Thoracic aorta (tissue), 2 donors: ENCODE results near the gene CDX1. TPM values are rescaled to one million over a fixed set of nuclear protein-coding genes. Genes with fewer than 3 reads are reported as not detected.

Source experiments
- ATAC-seq: fragments of 150-250 bp; one replicate; pipeline ENCODE4 v1.8.0; 2017; ENCODE audit warnings: low read depth; ENCODE audit not compliant: insufficient number of reproducible peaks, low FRiP score
- DNase-seq: peaks from one replicate; pipeline ENCODE4 v3.0.0-alpha.2; 2020; ENCODE audit warnings: low spot score
- H3K27ac ChIP-seq, 2 donors: fragments of 200-600 bp; sonication (generic); 1 replicate in 1 of 2; 2 replicates in 1 of 2; pipeline ENCODE4 v1.5.1; 2016; ENCODE audit warnings: mild to moderate bottlenecking in 2 of 2, moderate library complexity in 2 of 2
- H3K27me3 ChIP-seq: fragments of 200-600 bp; sonication (generic); replicated peaks from 2 replicates; pipeline ENCODE4 v1.6.0; 2016; ENCODE audit warnings: mild to moderate bottlenecking; ENCODE audit not compliant: insufficient read depth
- H3K36me3 ChIP-seq: fragments of 200-600 bp; sonication (generic); one replicate; pipeline ENCODE4 v1.5.1; 2016
- H3K4me1 ChIP-seq, 2 donors: fragments of 200-600 bp; sonication (generic); 1 replicate in 1 of 2; 2 replicates in 1 of 2; pipeline versions ENCODE4 v1.5.1 to v1.6.0; 2016; ENCODE audit warnings: low read depth in 2 of 2, mild to moderate bottlenecking in 1 of 2; ENCODE audit not compliant: control insufficient read depth in 1 of 2
- H3K4me3 ChIP-seq: fragments of 200-600 bp; sonication (generic); 2 replicates; pipeline ENCODE4 v1.5.1; 2016; ENCODE audit warnings: mild to moderate bottlenecking
- H3K9me3 ChIP-seq: fragments of 200-600 bp; sonication (generic); 2 replicates; pipeline ENCODE4 v1.5.1; 2016
- total RNA-seq, 2 donors: library from RNA; depleted of rRNA; stranded (reverse); fragments of >200 nt; gene quantifications; one replicate each; pipeline versions ENCODE4 v1.1.0 to v1.2.3, GENCODE V29; 2016
- TF ChIP-seq, protein P1 (sequence below): fragments of 200-600 bp; sonication (generic); IDR thresholded peaks from one replicate; pipeline ENCODE4 v1.5.1; 2019; ENCODE audit warnings: antibody characterized with exemption

The CDX1 gene
- total RNA-seq, 2 donors from 2014 or later: not detected

- no peak for DNase-seq
- no peaks in the 10 kb centered on the region for H3K9me3 ChIP-seq
- no peak overlapping the region for H3K27ac ChIP-seq
- ATAC-seq: no peak
- no peaks in the 10 kb centered on the region for H3K27me3 ChIP-seq
- no peaks in the 10 kb centered on the region for H3K36me3 ChIP-seq
- no peak overlapping the region for H3K4me3 ChIP-seq
- TF ChIP-seq, protein P1, sequence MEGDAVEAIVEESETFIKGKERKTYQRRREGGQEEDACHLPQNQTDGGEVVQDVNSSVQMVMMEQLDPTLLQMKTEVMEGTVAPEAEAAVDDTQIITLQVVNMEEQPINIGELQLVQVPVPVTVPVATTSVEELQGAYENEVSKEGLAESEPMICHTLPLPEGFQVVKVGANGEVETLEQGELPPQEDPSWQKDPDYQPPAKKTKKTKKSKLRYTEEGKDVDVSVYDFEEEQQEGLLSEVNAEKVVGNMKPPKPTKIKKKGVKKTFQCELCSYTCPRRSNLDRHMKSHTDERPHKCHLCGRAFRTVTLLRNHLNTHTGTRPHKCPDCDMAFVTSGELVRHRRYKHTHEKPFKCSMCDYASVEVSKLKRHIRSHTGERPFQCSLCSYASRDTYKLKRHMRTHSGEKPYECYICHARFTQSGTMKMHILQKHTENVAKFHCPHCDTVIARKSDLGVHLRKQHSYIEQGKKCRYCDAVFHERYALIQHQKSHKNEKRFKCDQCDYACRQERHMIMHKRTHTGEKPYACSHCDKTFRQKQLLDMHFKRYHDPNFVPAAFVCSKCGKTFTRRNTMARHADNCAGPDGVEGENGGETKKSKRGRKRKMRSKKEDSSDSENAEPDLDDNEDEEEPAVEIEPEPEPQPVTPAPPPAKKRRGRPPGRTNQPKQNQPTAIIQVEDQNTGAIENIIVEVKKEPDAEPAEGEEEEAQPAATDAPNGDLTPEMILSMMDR: no peak
- peaks cover 8 to 10% of the 10 kb centered on the region in 2 donors for H3K4me1 ChIP-seq
These were observed 1.3 kb downstream of the CDX1 start for GRCh38 chr5:150167908-150168307.

- Histone ChIP-seq H3K27ac (no peak overlapping the region), H3K4me3 (no peak overlapping the region), H3K4me1 (peaks cover under 1 to 1% of the 10 kb centered on the region in 2 donors), H3K27me3 (no peaks in the 10 kb centered on the region), H3K36me3 (no peaks in the 10 kb centered on the region), H3K9me3 (no peaks in the 10 kb centered on the region)
- no peak for DNase-seq
- ATAC-seq: no peak
- TF ChIP-seq, protein P1: no peak
These were observed 2.3 kb downstream of the CDX1 start for GRCh38 chr5:150168864-150169263.

DNA sequence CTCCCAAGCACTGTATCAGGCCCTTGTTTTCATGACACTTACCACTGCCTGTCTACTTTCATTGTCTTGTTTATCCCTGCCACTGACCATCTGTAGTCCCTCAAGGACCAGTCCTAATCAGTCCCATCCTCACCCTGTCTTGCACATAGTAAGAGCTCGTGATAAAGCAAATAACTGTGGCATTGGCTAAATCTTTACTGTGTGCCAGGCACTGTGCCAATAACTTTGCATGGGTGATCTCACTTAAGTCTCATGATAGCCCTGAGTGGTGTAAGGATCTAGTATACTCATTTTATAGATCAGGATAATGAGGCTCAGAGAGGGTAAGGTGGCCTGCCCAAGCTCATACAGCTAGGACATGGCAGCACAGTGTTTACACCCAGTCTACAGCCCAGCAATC is 5.6 kb downstream of the CDX1 start:
- DNase-seq (no peak), ATAC-seq (no peak)
- H3K36me3 ChIP-seq: no peaks in the 10 kb centered on the region
- TF ChIP-seq, protein P1: no peak
- H3K9me3 ChIP-seq: no peaks in the 10 kb centered on the region
- H3K4me1 ChIP-seq: peaks cover 7 to 26% of the 10 kb centered on the region in 2 donors
- no peaks in the 10 kb centered on the region for H3K27me3 ChIP-seq
- H3K27ac ChIP-seq: no peak overlapping the region
- no peak overlapping the region for H3K4me3 ChIP-seq

DNA sequence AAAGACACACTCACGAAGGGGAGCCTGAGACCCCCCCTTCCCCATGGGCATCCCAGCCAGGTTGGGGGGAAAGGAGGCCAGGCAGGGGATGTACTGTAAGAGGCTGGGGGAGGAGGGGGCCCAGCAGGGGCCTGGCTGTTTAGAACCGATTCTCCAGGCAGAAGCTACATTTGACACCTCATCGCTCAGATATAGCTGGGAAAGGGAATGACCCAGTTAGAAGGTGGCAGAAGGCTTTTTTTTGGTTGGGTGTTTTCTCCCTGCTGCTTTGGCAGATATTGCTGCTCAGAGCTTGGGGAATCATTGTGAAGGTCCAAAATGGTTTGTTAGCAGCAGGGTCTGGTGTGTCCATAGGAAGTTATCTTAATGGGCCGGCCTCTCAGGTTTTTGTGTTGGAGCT is 6.0 kb downstream of the CDX1 start:
- Histone ChIP-seq H3K4me1 (peaks cover 10 to 30% of the 10 kb centered on the region in 2 donors), H3K36me3 (no peaks in the 10 kb centered on the region), H3K9me3 (no peaks in the 10 kb centered on the region), H3K27me3 (no peaks in the 10 kb centered on the region), H3K4me3 (no peak overlapping the region), H3K27ac (no peak overlapping the region)
- TF ChIP-seq, protein P1: no peak
- no peak for ATAC-seq
- no peak for DNase-seq

DNA sequence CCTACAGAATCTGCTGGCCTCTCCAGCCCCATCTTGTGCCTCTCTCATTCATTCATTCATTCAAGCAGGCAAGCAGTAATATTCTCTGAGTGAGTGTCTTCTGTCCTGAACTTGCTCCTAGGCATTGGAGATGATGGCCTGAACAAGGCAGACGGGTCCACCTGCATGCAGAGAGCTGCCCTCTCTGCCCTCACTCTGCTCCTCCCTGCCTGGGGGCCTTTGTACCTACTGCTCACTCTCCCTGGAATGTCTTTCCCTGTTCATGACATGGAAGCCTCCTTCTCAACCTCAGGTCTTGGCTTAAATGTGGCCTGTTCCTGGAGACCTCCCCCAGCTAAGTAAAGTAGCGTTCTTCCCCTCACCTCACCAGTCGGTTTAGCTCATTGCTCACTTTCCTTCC is 6.6 kb downstream of the CDX1 start:
- H3K27me3 ChIP-seq: no peaks in the 10 kb centered on the region
- DNase-seq (no peak), ATAC-seq (no peak)
- H3K36me3 ChIP-seq: no peaks in the 10 kb centered on the region
- H3K9me3 ChIP-seq: no peaks in the 10 kb centered on the region
- H3K27ac ChIP-seq: no peak overlapping the region
- TF ChIP-seq, protein P1: no peak
- H3K4me1 ChIP-seq: peaks cover 10 to 33% of the 10 kb centered on the region in 2 donors
- no peak overlapping the region for H3K4me3 ChIP-seq
